H1 (cell line): ENCODE measurements around the gene NRIP3. TPM values are rescaled to one million over a fixed set of nuclear protein-coding genes. Genes with fewer than 3 reads are reported as not detected.

Source experiments
- CTCF ChIA-PET: fragments of 300-600 bp; sonication (Branson Sonifier 250); formaldehyde crosslinking; loops from one replicate; lab custom pipeline; 2021; ENCODE audit not compliant: partially characterized antibody; lab: Charles Lee
- POLR2A ChIA-PET: fragments of 300-600 bp; sonication (Branson Sonifier 250); formaldehyde crosslinking; loops from one replicate; lab custom pipeline; 2021; ENCODE audit warnings: inconsistent platforms; ENCODE audit not compliant: partially characterized antibody; lab: Charles Lee
- DNase-seq, 2 experiments: peaks; one replicate each; pipeline versions ENCODE4 v3.0.0 to v3.0.0-alpha.2; 2010 to 2022; ENCODE audit warnings: low spot score in 2 of 2, low read depth in 1 of 2, mixed read lengths in 1 of 2
- FAIRE-seq: peaks from 2 replicates; lab custom pipeline; 2011; peaks lifted over from hg19 to GRCh38; lab: Jason Lieb, UNC
- H2AFZ ChIP-seq: 2 replicates; pipeline ENCODE4 v1.8.1; 2012; ENCODE audit warnings: low read length, inconsistent platforms
- H2AK5ac ChIP-seq: 2 replicates; pipeline ENCODE4 v1.6.1; 2013; ENCODE audit warnings: low read depth, low read length
- H2BK120ac ChIP-seq: replicated peaks from 2 replicates; pipeline ENCODE3; 2013; ENCODE audit warnings: low read depth, low read length, inconsistent platforms
- H2BK12ac ChIP-seq: 2 replicates; pipeline ENCODE4 v1.6.1; 2013; ENCODE audit warnings: low read depth, low read length
- H2BK15ac ChIP-seq: 2 replicates; pipeline ENCODE4 v1.6.1; 2013; ENCODE audit warnings: low read length
- H2BK20ac ChIP-seq: 2 replicates; pipeline ENCODE4 v1.6.1; 2013; ENCODE audit warnings: low read length
- H2BK5ac ChIP-seq: 2 replicates; pipeline ENCODE4 v1.6.1; 2013; ENCODE audit warnings: low read depth, low read length
- H3K14ac ChIP-seq: 2 replicates; pipeline ENCODE4 v1.6.1; 2013; ENCODE audit warnings: inconsistent platforms; ENCODE audit not compliant: insufficient read length
- H3K18ac ChIP-seq: 2 replicates; pipeline ENCODE4 v1.6.1; 2013; ENCODE audit warnings: low read length; ENCODE audit errors: extremely low read depth
- H3K23ac ChIP-seq: 2 replicates; pipeline ENCODE4 v1.6.1; 2013; ENCODE audit warnings: inconsistent platforms; ENCODE audit not compliant: insufficient read length
- H3K23me2 ChIP-seq: 2 replicates; pipeline ENCODE4 v1.6.1; 2013; ENCODE audit warnings: low read depth, low read length
- H3K27ac ChIP-seq: 2 replicates; pipeline ENCODE4 v1.6.1; 2011; ENCODE audit warnings: low read depth, low read length, inconsistent platforms
- H3K27me3 ChIP-seq, 4 experiments: replicated peaks in 1 of 4; 1 replicate in 1 of 4; 2 replicates in 3 of 4; pipeline versions ENCODE4 v1.6.1 to v1.8.1; 2011 to 2013; ENCODE audit warnings: low read length in 3 of 4, mild to moderate bottlenecking in 3 of 4, inconsistent platforms in 2 of 4, mixed read lengths in 2 of 4, moderate library complexity in 1 of 4; ENCODE audit not compliant: control insufficient read depth in 3 of 4, insufficient read depth in 3 of 4; ENCODE audit errors: extremely low read depth in 1 of 4
- H3K36me3 ChIP-seq, 4 experiments: 2 replicates each; pipeline versions ENCODE4 v1.6.1 to v1.8.1; 2011 to 2013; ENCODE audit warnings: mild to moderate bottlenecking in 4 of 4, low read length in 3 of 4, moderate library complexity in 2 of 4, control low read depth in 1 of 4, inconsistent platforms in 1 of 4; ENCODE audit not compliant: insufficient read depth in 4 of 4, control insufficient read depth in 2 of 4
- H3K4ac ChIP-seq: replicated peaks from 2 replicates; pipeline ENCODE3; 2013; ENCODE audit warnings: low read length, low read depth, mixed read lengths, inconsistent platforms; ENCODE audit not compliant: insufficient read length
- H3K4me1 ChIP-seq, 4 experiments: replicated peaks in 1 of 4; 1 replicate in 1 of 4; 2 replicates in 3 of 4; pipeline versions ENCODE4 v1.6.1 to v1.8.1; 2011 to 2013; ENCODE audit warnings: low read length in 3 of 4, inconsistent platforms in 2 of 4, mixed read lengths in 1 of 4; ENCODE audit not compliant: insufficient read depth in 4 of 4, control insufficient read depth in 3 of 4
- H3K4me2 ChIP-seq, 2 experiments: 2 replicates each; pipeline versions ENCODE4 v1.6.1 to v1.8.1; 2011 to 2013; ENCODE audit warnings: low read depth in 2 of 2, low read length in 2 of 2, control low read depth in 1 of 2, inconsistent platforms in 1 of 2, mild to moderate bottlenecking in 1 of 2; ENCODE audit not compliant: insufficient read depth in 1 of 2
- H3K4me3 ChIP-seq, 4 experiments: fragments of 200-600, 300-600 bp in 1 of 4; sonication (generic), shearing (Covaris generic), sonication (Bioruptor Twin) in 1 of 4; 2 replicates each; pipeline versions ENCODE4 v1.5.1 to v1.8.1; 2011 to 2016; ENCODE audit warnings: low read length in 4 of 4, low read depth in 3 of 4, control low read depth in 2 of 4, inconsistent platforms in 2 of 4, mild to moderate bottlenecking in 2 of 4, mixed read lengths in 1 of 4, moderate library complexity in 1 of 4; ENCODE audit not compliant: insufficient read depth in 2 of 4; ENCODE audit errors: extremely low read depth in 1 of 4
- H3K56ac ChIP-seq: replicated peaks from 2 replicates; pipeline ENCODE3; 2013; ENCODE audit warnings: low read depth, mild to moderate bottlenecking, mixed read lengths, low read length, inconsistent platforms; ENCODE audit not compliant: insufficient read length
- H3K79me1 ChIP-seq: 2 replicates; pipeline ENCODE4 v1.6.1; 2013; ENCODE audit warnings: low read depth, low read length, control low read depth
- H3K79me2 ChIP-seq, 2 experiments: 2 replicates each; pipeline versions ENCODE4 v1.6.1 to v1.8.1; 2012 to 2013; ENCODE audit warnings: low read length in 2 of 2, mild to moderate bottlenecking in 2 of 2, inconsistent platforms in 1 of 2; ENCODE audit not compliant: insufficient read depth in 2 of 2, control insufficient read depth in 1 of 2
- H3K9ac ChIP-seq, 4 experiments: replicated peaks in 1 of 4; 1 replicate in 1 of 4; 2 replicates in 3 of 4; pipeline versions ENCODE4 v1.6.1 to v1.8.1; 2011 to 2013; ENCODE audit warnings: low read depth in 3 of 4, low read length in 3 of 4, control low read depth in 2 of 4, mild to moderate bottlenecking in 2 of 4, moderate library complexity in 2 of 4, inconsistent platforms in 1 of 4; ENCODE audit errors: extremely low read depth in 1 of 4
- H3K9me3 ChIP-seq, 2 experiments: 2 replicates each; pipeline versions ENCODE4 v1.6.1 to v1.8.1; 2012 to 2013; ENCODE audit warnings: mild to moderate bottlenecking in 2 of 2, moderate library complexity in 2 of 2, control low read depth in 1 of 2, inconsistent platforms in 1 of 2, low read depth in 1 of 2, low read length in 1 of 2, mixed read lengths in 1 of 2; ENCODE audit not compliant: insufficient read depth in 2 of 2
- H4K20me1 ChIP-seq, 2 experiments: replicated peaks in 1 of 2; 2 replicates each; pipeline versions ENCODE3 to v1.8.1; 2011 to 2013; ENCODE audit warnings: inconsistent platforms in 2 of 2, low read length in 2 of 2, mild to moderate bottlenecking in 1 of 2; ENCODE audit not compliant: insufficient read depth in 2 of 2, control insufficient read depth in 1 of 2
- H4K5ac ChIP-seq: 2 replicates; pipeline ENCODE4 v1.6.1; 2013; ENCODE audit warnings: low read length, low read depth, mixed read lengths, inconsistent platforms; ENCODE audit not compliant: insufficient read length
- H4K8ac ChIP-seq: 2 replicates; pipeline ENCODE4 v1.8.0; 2013; ENCODE audit warnings: mild to moderate bottlenecking, moderate library complexity, low read length, inconsistent platforms; ENCODE audit not compliant: insufficient read depth; ENCODE audit errors: extremely low read depth
- H4K91ac ChIP-seq: replicated peaks from 2 replicates; pipeline ENCODE3; 2013; ENCODE audit warnings: low read length, mixed read lengths, inconsistent platforms; ENCODE audit not compliant: insufficient read length
- CREB1 ChIP-seq: IDR thresholded peaks from 2 replicates; pipeline ENCODE4 v1.6.1; 2012; ENCODE audit warnings: inconsistent platforms
- WGBS, 2 experiments: shearing (Covaris generic) in 1 of 2; methylation state at CpG; one replicate each; pipeline versions ENCODE4 v1.1.6 to v1.1.7; 2013 to 2015; ENCODE audit warnings: low lambda C conversion rate in 2 of 2, mixed read lengths in 2 of 2, inconsistent platforms in 1 of 2, low coverage in 1 of 2, missing lambda C conversion rate in 1 of 2; ENCODE audit not compliant: insufficient replicate concordance in 2 of 2, insufficient coverage in 1 of 2, insufficient read length in 1 of 2; ENCODE audit errors: extremely low coverage in 1 of 2, missing lambda C conversion rate in 1 of 2; 5-methylcytosine and 5-hydroxymethylcytosine counted together
- polyA plus RNA-seq, 7 experiments: library from polyadenylated mRNA; depleted of rRNA in 3 of 7; stranded (reverse) in 5 of 7; unstranded in 2 of 7; fragments of >200 nt in 5 of 7; fragments of 200-250 nt in 2 of 7; gene quantifications; 1 replicate in 5 of 7; 2 replicates in 1 of 7; 4 replicates in 1 of 7; pipeline versions ENCODE4 v1.2.1 to v1.2.3, GENCODE V29; 2011 to 2013; ENCODE audit warnings: missing spikeins in 2 of 7, mixed read lengths in 2 of 7
- total RNA-seq: library from RNA; stranded (reverse); fragmentation: NEBNext Ultra II Directional; extraction: Animal tissue kit (Norgen Biotek cat#: 25700); gene quantifications from 2 replicates; pipeline ENCODE4 v1.2.1, GENCODE V29; 2021

NRIP3 gene
- total and polyA plus RNA-seq, 2 of the 8 experiments (the other 6 are each of a cell fraction or from before 2014, with no cell fraction given): 3.9 to 7.1 TPM

- no peaks in the 10 kb centered on the region for H3K79me2 ChIP-seq
- no peak overlapping the region for H4K8ac ChIP-seq
- TF ChIP-seq CREB1: no peak
- no peak overlapping the region for H3K27ac ChIP-seq
- no peaks in the 10 kb centered on the region for H3K79me1 ChIP-seq
- H3K27me3 ChIP-seq: peaks cover 4 to 16% (median 14%) of the 10 kb centered on the region in 4 experiments
- H3K14ac ChIP-seq: no peak overlapping the region
- H2BK20ac ChIP-seq: no peak overlapping the region; the same call in 1 of the 2 replicates
- H2BK5ac ChIP-seq: no peak overlapping the region
- peaks cover 0 to 2% of the 10 kb centered on the region in 2 experiments for H4K20me1 ChIP-seq
- peaks cover 0 to 4% (median 2%) of the 10 kb centered on the region in 4 experiments; a peak in 3 of 7 replicates for H3K4me1 ChIP-seq
- WGBS, 2 experiments: 84% methylated on average over 2 of the region's 2 CpGs; no CpG with 5 or more reads in 1 of the 2 experiments
- H2AFZ ChIP-seq: no peak overlapping the region
- H3K23me2 ChIP-seq: peaks cover 3% of the 10 kb centered on the region; the same call in 1 of the 2 replicates
- FAIRE-seq (no peak), DNase-seq (no peak)
- H3K4ac ChIP-seq: no peak overlapping the region
- H3K4me3 ChIP-seq: no peak overlapping the region
- no peak overlapping the region for H2BK15ac ChIP-seq
- H3K4me2 ChIP-seq: no peak overlapping the region
- H2BK12ac ChIP-seq: no peak overlapping the region
- H2BK120ac ChIP-seq: no peak overlapping the region
- ChIA-PET POLR2A (interaction anchor here (1.0 kb wide), 1 partner anchor 33 kb away, joined by 3 read pairs; no protein-coding TSS in a partner anchor), CTCF (interaction anchor here (1.0 to 1.9 kb wide), 4 partner anchors 18 to 98 kb away, joined by 3 to 9 read pairs (median 4); no protein-coding TSS in a partner anchor)
- H4K5ac ChIP-seq: no peak overlapping the region
- no peak overlapping the region for H4K91ac ChIP-seq
- no peaks in the 10 kb centered on the region for H3K9me3 ChIP-seq
- H3K36me3 ChIP-seq: no peaks in the 10 kb centered on the region
- H3K23ac ChIP-seq: no peak overlapping the region
- no peak overlapping the region for H3K18ac ChIP-seq
- H2AK5ac ChIP-seq: no peak overlapping the region
- H3K9ac ChIP-seq: no peak overlapping the region
- H3K56ac ChIP-seq: no peak overlapping the region
Observed at GRCh38 chr11:8998017-8998416, 5.8 kb downstream of the NRIP3 start.
